ENCODE measurements around the gene LRSAM1.

The LRSAM1 gene

GRCh38 chr9:127492616-127493015 is 41.3 kb downstream of the LRSAM1 start:
- TF ChIP-seq FOXM1 (IDR thresholded peaks at IDR 0.05; ENCODE audit: borderline replicate concordance, low read depth) (no peak), NFIC (IDR thresholded peaks at IDR 0.05) (no peak), YY1 (IDR thresholded peaks at IDR 0.05; ENCODE audit: low read depth) (no peak), USF1 (IDR thresholded peaks at IDR 0.05) (no peak), TAF1 (IDR thresholded peaks at IDR 0.05; ENCODE audit: low read depth) (no peak), ZBTB7A (IDR thresholded peaks at IDR 0.05; ENCODE audit: low read depth) (no peak), MAX (IDR thresholded peaks at IDR 0.05) (no peak), TCF12 (IDR thresholded peaks at IDR 0.05; ENCODE audit: low read depth) (no peak), EP300 (IDR thresholded peaks at IDR 0.05; ENCODE audit: borderline replicate concordance) (no peak), REST (IDR thresholded peaks at IDR 0.05; ENCODE audit: low read depth) (no peak), TEAD4 (IDR thresholded peaks at IDR 0.05) (no peak)

GRCh38 chr9:127493592-127494303 is 42.4 kb downstream of the LRSAM1 start:
- TF ChIP-seq EGR1 (IDR thresholded peaks at IDR 0.05) (no peak), CEBPB (IDR thresholded peaks at IDR 0.05) (no peak), TEAD4 (IDR thresholded peaks at IDR 0.05) (no peak), MAX (IDR thresholded peaks at IDR 0.05) (no peak), YY1 (IDR thresholded peaks at IDR 0.05; ENCODE audit: low read depth) (no peak), ZBTB7A (IDR thresholded peaks at IDR 0.05; ENCODE audit: low read depth) (no peak), USF1 (IDR thresholded peaks at IDR 0.05) (no peak), RAD21 (IDR thresholded peaks at IDR 0.05; ENCODE audit: low read depth) (no peak), TAF1 (IDR thresholded peaks at IDR 0.05; ENCODE audit: low read depth) (no peak), FOXM1 (IDR thresholded peaks at IDR 0.05; ENCODE audit: borderline replicate concordance, low read depth) (no peak), TCF12 (IDR thresholded peaks at IDR 0.05; ENCODE audit: low read depth) (no peak), NFIC (IDR thresholded peaks at IDR 0.05) (no peak)

GRCh38 chr9:127494304-127494702 is 43.0 kb downstream of the LRSAM1 start:
- no peak for TF ChIP-seq USF1 (IDR thresholded peaks at IDR 0.05)
- TF ChIP-seq TCF12 (IDR thresholded peaks at IDR 0.05; ENCODE audit: low read depth), result no peak
- no peak for TF ChIP-seq RAD21 (IDR thresholded peaks at IDR 0.05; ENCODE audit: low read depth)
- no peak for TF ChIP-seq TEAD4 (IDR thresholded peaks at IDR 0.05)
- no peak for TF ChIP-seq EGR1 (IDR thresholded peaks at IDR 0.05)
- TF ChIP-seq EP300 (IDR thresholded peaks at IDR 0.05; ENCODE audit: borderline replicate concordance), result no peak
- TF ChIP-seq CEBPB (IDR thresholded peaks at IDR 0.05), result no peak
- TF ChIP-seq MAX (IDR thresholded peaks at IDR 0.05), result no peak
- no peak for TF ChIP-seq TAF1 (IDR thresholded peaks at IDR 0.05; ENCODE audit: low read depth)
- no peak for TF ChIP-seq NFIC (IDR thresholded peaks at IDR 0.05)
- no peak for TF ChIP-seq CREB1 (IDR thresholded peaks at IDR 0.05; ENCODE audit: low read depth)
- TF ChIP-seq FOXM1 (IDR thresholded peaks at IDR 0.05; ENCODE audit: borderline replicate concordance, low read depth), result no peak
- TF ChIP-seq REST (IDR thresholded peaks at IDR 0.05; ENCODE audit: low read depth), result no peak
- TF ChIP-seq YY1 (IDR thresholded peaks at IDR 0.05; ENCODE audit: low read depth), result no peak
- no peak for TF ChIP-seq ZBTB7A (IDR thresholded peaks at IDR 0.05; ENCODE audit: low read depth)

GRCh38 chr9:127495884-127496555 is 44.7 kb downstream of the LRSAM1 start:
- TF ChIP-seq FOXM1 (IDR thresholded peaks at IDR 0.05; ENCODE audit: borderline replicate concordance, low read depth) (no peak), RAD21 (IDR thresholded peaks at IDR 0.05; ENCODE audit: low read depth) (peak; percentile 6; the same call in 1 of the 2 replicates)

- no peak for TF ChIP-seq MAX (IDR thresholded peaks at IDR 0.05)
- no peak for TF ChIP-seq YY1 (IDR thresholded peaks at IDR 0.05; ENCODE audit: low read depth)
- TF ChIP-seq CEBPB (IDR thresholded peaks at IDR 0.05), result no peak
- no peak for TF ChIP-seq EGR1 (IDR thresholded peaks at IDR 0.05)
- TF ChIP-seq TAF1 (IDR thresholded peaks at IDR 0.05; ENCODE audit: low read depth), result no peak
- TF ChIP-seq EP300 (IDR thresholded peaks at IDR 0.05; ENCODE audit: borderline replicate concordance), result no peak
- TF ChIP-seq TEAD4 (IDR thresholded peaks at IDR 0.05), result no peak
- TF ChIP-seq TCF12 (IDR thresholded peaks at IDR 0.05; ENCODE audit: low read depth), result no peak
- TF ChIP-seq NFIC (IDR thresholded peaks at IDR 0.05), result no peak
- no peak for TF ChIP-seq FOXM1 (IDR thresholded peaks at IDR 0.05; ENCODE audit: borderline replicate concordance, low read depth)
- no peak for TF ChIP-seq CREB1 (IDR thresholded peaks at IDR 0.05; ENCODE audit: low read depth)
- TF ChIP-seq USF1 (IDR thresholded peaks at IDR 0.05), result no peak
- no peak for TF ChIP-seq RAD21 (IDR thresholded peaks at IDR 0.05; ENCODE audit: low read depth)
- no peak for TF ChIP-seq REST (IDR thresholded peaks at IDR 0.05; ENCODE audit: low read depth)
- no peak for TF ChIP-seq ZBTB7A (IDR thresholded peaks at IDR 0.05; ENCODE audit: low read depth)
Observed at GRCh38 chr9:127496974-127497373, 45.7 kb downstream of the LRSAM1 start.
